Transverse colon (tissue), 4 donors: Measurements from ENCODE around the gene COX6A2.

Experiments used
- CTCF ChIP-seq, 5 experiments: fragments of 200-600 bp in 3 of 5; fragments of 450-650 bp in 2 of 5; sonication (generic) in 3 of 5; IDR thresholded peaks; 1 replicate in 2 of 5; 2 replicates in 3 of 5; pipeline ENCODE4 v1.5.1; 2016 to 2017; ENCODE audit warnings: antibody characterized with exemption in 5 of 5, inconsistent platforms in 3 of 5, mild to moderate bottlenecking in 2 of 5, moderate library complexity in 1 of 5
- EP300 ChIP-seq: sonication (generic); formaldehyde crosslinking; IDR thresholded peaks from one replicate; pipeline ENCODE4 v1.6.1; 2017; ENCODE audit warnings: antibody characterized with exemption, low read depth
- POLR2AphosphoS5 ChIP-seq, 3 donors: sonication (generic); formaldehyde crosslinking; IDR thresholded peaks; one replicate each; pipeline ENCODE4 v1.6.1; 2016; ENCODE audit warnings: antibody characterized with exemption in 3 of 3

- TF ChIP-seq CTCF (IDR thresholded peaks at IDR 0.05) (no peak), POLR2AphosphoS5 (IDR thresholded peaks at IDR 0.05) (no peak), EP300 (no peak)
Measured at GRCh38 chr16:31428279-31428597, at the start of gene COX6A2.
